K562 (cell line): ENCODE data around the gene METTL6. TPM values are rescaled to one million over a fixed set of nuclear protein-coding genes. Genes with fewer than 3 reads are reported as not detected.

ENCODE experiments used
- CBX3 ChIP-seq, 2 experiments: IDR thresholded peaks; 1 replicate in 1 of 2; 2 replicates in 1 of 2; pipeline ENCODE4 v1.6.1; 2012; ENCODE audit warnings: inconsistent platforms in 2 of 2, low read length in 2 of 2, borderline replicate concordance in 1 of 2, control low read depth in 1 of 2
- CEBPB ChIP-seq: fragments of 450-650 bp; IDR thresholded peaks from 2 replicates; pipeline ENCODE4 v1.6.1; 2016; ENCODE audit warnings: missing genetic modification characterization, missing compliant biosample characterization
- EHMT2 ChIP-seq: fragments of 450-650 bp; IDR thresholded peaks from 2 replicates; pipeline ENCODE4 v1.6.1; 2018; ENCODE audit warnings: antibody characterized with exemption
- EP400 ChIP-seq: fragments of 450-650 bp; IDR thresholded peaks from 2 replicates; pipeline ENCODE4 v1.6.1; 2017; ENCODE audit warnings: antibody characterized with exemption, mild to moderate bottlenecking, moderate library complexity
- FOXP1 ChIP-seq: sonication (generic); formaldehyde crosslinking; IDR thresholded peaks from 2 replicates; pipeline ENCODE4 v1.8.0; 2022; ENCODE audit warnings: mild to moderate bottlenecking, missing genetic modification reagents
- MEF2A ChIP-seq: IDR thresholded peaks from 2 replicates; pipeline ENCODE4 v1.6.1; 2011; ENCODE audit warnings: low read depth, mild to moderate bottlenecking, low read length, moderate library complexity; ENCODE audit not compliant: control insufficient read depth
- MTA2 ChIP-seq: fragments of 450-650 bp; IDR thresholded peaks from 2 replicates; pipeline ENCODE4 v1.6.1; 2016; ENCODE audit warnings: low read depth
- NEUROD1 ChIP-seq: fragments of 150-350 bp; IDR thresholded peaks from 2 replicates; pipeline ENCODE4 v1.6.1; 2014; ENCODE audit warnings: borderline replicate concordance, low read length, low read depth; ENCODE audit not compliant: partially characterized antibody
- NFXL1 ChIP-seq: fragments of 450-650 bp; formaldehyde crosslinking; IDR thresholded peaks from 2 replicates; pipeline ENCODE4 v1.4.0; 2021; ENCODE audit warnings: mild to moderate bottlenecking
- SMARCA5 ChIP-seq: fragments of 450-650 bp; IDR thresholded peaks from 2 replicates; pipeline ENCODE4 v1.6.1; 2016
- SP1 ChIP-seq: sonication (generic); formaldehyde crosslinking; IDR thresholded peaks from 2 replicates; pipeline ENCODE4 v1.8.1; 2022; ENCODE audit warnings: mild to moderate bottlenecking, missing genetic modification reagents
- ZNF41 ChIP-seq: fragments of 250-450 bp; sonication (Bioruptor Pico); conservative IDR thresholded peaks from 2 replicates; pipeline ENCODE4 v1.4.0; 2020; ENCODE audit warnings: mild to moderate bottlenecking
- polyA plus RNA-seq, 8 experiments: library from polyadenylated mRNA; depleted of rRNA in 4 of 8; stranded (reverse) in 5 of 8; unstranded in 3 of 8; fragments of >200 nt; fragmentation: Nextera tagmentation in 2 of 8; fragmentation: Illumina TruSeq in 1 of 8; extraction: Ambion mirVana in 2 of 8; extraction: Trizol in 1 of 8; gene quantifications; 2 replicates each; pipeline versions ENCODE4 v1.2.1 to v1.2.3, GENCODE V29; 2011 to 2014; ENCODE audit warnings: inconsistent platforms in 1 of 8, missing spikeins in 1 of 8
- total RNA-seq, 7 experiments: library from RNA; depleted of rRNA in 6 of 7; stranded (reverse); fragments of >200 nt in 6 of 7; fragmentation: Illumina TruSeq in 2 of 7; extraction: Trizol in 2 of 7; gene quantifications; 2 replicates each; pipeline versions ENCODE4 v1.2.1 to v1.2.3, GENCODE V29; 2011 to 2021; ENCODE audit warnings: low replicate concordance in 1 of 7
- TF ChIP-seq, protein P1 (sequence below): sonication (generic); formaldehyde crosslinking; IDR thresholded peaks from 2 replicates; pipeline ENCODE4 v1.8.0; 2022; ENCODE audit warnings: mild to moderate bottlenecking, missing genetic modification reagents
- TF ChIP-seq, protein P2 (sequence below): fragments of 250-450 bp; sonication (Bioruptor Pico); IDR thresholded peaks from 2 replicates; pipeline ENCODE4 v1.4.0; 2020; ENCODE audit warnings: mild to moderate bottlenecking, moderate library complexity
- TF ChIP-seq, protein P3 (sequence below): fragments of 250-450 bp; sonication (Bioruptor Pico); IDR thresholded peaks from 2 replicates; pipeline ENCODE4 v1.4.0; 2020
- TF ChIP-seq, protein P4 (sequence below): sonication (generic); formaldehyde crosslinking; IDR thresholded peaks from 2 replicates; pipeline ENCODE4 v1.8.1; 2023; ENCODE audit warnings: mild to moderate bottlenecking, missing genetic modification reagents

METTL6 gene
- total and polyA plus RNA-seq, 9 of the 15 experiments (the other 6 are each of a cell fraction or from before 2014, with no cell fraction given), result 18.8 to 61.5 (median 33.9) TPM

DNA sequence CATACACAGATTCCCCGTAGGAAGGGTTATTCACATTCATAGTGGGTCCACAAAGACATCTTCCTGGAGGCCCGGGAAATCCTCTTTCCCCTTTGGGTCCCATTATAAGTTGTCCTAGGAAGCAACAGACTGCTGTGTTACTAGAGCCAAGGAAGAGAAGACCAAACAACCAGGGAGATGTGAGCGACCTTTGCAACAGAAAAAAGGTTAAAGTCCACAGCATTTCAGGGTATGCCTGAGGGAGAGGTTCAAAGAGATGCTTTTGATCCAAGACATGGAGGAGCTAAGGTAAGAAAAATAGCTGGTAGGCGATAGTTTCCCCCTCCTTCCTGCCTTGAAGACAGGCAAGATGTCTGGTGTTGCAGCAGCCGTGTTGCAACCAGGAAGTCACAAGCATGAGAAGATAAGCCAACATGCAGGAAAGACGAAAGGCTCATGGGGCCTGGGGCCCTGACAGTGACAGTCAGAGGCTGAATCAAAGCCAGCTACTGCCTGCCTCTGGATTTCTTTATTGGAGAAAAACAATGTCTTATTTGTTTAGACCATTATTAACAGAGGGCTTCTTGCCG lies 31.0 kb upstream of the METTL6 start (continued):
- TF ChIP-seq, protein P1, sequence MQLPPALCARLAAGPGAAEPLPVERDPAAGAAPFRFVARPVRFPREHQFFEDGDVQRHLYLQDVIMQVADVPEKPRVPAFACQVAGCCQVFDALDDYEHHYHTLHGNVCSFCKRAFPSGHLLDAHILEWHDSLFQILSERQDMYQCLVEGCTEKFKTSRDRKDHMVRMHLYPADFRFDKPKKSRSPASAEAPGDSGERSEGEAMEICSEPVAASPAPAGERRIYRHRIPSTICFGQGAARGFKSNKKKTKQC (CRISPR knock-in tag), result no peak
- TF ChIP-seq, protein P2, sequence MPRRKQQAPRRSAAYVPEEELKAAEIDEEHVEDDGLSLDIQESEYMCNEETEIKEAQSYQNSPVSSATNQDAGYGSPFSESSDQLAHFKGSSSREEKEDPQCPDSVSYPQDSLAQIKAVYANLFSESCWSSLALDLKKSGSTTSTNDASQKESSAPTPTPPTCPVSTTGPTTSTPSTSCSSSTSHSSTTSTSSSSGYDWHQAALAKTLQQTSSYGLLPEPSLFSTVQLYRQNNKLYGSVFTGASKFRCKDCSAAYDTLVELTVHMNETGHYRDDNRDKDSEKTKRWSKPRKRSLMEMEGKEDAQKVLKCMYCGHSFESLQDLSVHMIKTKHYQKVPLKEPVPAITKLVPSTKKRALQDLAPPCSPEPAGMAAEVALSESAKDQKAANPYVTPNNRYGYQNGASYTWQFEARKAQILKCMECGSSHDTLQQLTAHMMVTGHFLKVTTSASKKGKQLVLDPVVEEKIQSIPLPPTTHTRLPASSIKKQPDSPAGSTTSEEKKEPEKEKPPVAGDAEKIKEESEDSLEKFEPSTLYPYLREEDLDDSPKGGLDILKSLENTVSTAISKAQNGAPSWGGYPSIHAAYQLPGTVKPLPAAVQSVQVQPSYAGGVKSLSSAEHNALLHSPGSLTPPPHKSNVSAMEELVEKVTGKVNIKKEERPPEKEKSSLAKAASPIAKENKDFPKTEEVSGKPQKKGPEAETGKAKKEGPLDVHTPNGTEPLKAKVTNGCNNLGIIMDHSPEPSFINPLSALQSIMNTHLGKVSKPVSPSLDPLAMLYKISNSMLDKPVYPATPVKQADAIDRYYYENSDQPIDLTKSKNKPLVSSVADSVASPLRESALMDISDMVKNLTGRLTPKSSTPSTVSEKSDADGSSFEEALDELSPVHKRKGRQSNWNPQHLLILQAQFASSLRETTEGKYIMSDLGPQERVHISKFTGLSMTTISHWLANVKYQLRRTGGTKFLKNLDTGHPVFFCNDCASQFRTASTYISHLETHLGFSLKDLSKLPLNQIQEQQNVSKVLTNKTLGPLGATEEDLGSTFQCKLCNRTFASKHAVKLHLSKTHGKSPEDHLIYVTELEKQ (CRISPR knock-in tag), result no peak
- TF ChIP-seq NFXL1 (no peak), SMARCA5 (peak; percentile 66), FOXP1 (no peak), NEUROD1 (no peak), EP400 (no peak), SP1 (CRISPR knock-in tag) (no peak), ZNF41 (no peak), MEF2A (no peak), EHMT2 (peak; percentile 55), CEBPB (tag) (peak; percentile 60), MTA2 (no peak), CBX3 (IDR thresholded peaks at IDR 0.05; ENCODE audit: borderline replicate concordance in 1 of 2, low read length in 2 of 2) (peak in 1 of 2 experiments; percentile 87; a peak in 2 of 3 replicates)
- TF ChIP-seq, protein P3, sequence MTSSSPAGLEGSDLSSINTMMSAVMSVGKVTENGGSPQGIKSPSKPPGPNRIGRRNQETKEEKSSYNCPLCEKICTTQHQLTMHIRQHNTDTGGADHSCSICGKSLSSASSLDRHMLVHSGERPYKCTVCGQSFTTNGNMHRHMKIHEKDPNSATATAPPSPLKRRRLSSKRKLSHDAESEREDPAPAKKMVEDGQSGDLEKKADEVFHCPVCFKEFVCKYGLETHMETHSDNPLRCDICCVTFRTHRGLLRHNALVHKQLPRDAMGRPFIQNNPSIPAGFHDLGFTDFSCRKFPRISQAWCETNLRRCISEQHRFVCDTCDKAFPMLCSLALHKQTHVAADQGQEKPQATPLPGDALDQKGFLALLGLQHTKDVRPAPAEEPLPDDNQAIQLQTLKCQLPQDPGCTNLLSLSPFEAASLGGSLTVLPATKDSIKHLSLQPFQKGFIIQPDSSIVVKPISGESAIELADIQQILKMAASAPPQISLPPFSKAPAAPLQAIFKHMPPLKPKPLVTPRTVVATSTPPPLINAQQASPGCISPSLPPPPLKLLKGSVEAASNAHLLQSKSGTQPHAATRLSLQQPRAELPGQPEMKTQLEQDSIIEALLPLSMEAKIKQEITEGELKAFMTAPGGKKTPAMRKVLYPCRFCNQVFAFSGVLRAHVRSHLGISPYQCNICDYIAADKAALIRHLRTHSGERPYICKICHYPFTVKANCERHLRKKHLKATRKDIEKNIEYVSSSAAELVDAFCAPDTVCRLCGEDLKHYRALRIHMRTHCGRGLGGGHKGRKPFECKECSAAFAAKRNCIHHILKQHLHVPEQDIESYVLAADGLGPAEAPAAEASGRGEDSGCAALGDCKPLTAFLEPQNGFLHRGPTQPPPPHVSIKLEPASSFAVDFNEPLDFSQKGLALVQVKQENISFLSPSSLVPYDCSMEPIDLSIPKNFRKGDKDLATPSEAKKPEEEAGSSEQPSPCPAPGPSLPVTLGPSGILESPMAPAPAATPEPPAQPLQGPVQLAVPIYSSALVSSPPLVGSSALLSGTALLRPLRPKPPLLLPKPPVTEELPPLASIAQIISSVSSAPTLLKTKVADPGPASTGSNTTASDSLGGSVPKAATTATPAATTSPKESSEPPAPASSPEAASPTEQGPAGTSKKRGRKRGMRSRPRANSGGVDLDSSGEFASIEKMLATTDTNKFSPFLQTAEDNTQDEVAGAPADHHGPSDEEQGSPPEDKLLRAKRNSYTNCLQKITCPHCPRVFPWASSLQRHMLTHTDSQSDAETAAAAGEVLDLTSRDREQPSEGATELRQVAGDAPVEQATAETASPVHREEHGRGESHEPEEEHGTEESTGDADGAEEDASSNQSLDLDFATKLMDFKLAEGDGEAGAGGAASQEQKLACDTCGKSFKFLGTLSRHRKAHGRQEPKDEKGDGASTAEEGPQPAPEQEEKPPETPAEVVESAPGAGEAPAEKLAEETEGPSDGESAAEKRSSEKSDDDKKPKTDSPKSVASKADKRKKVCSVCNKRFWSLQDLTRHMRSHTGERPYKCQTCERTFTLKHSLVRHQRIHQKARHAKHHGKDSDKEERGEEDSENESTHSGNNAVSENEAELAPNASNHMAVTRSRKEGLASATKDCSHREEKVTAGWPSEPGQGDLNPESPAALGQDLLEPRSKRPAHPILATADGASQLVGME, result no peak
- TF ChIP-seq, protein P4, sequence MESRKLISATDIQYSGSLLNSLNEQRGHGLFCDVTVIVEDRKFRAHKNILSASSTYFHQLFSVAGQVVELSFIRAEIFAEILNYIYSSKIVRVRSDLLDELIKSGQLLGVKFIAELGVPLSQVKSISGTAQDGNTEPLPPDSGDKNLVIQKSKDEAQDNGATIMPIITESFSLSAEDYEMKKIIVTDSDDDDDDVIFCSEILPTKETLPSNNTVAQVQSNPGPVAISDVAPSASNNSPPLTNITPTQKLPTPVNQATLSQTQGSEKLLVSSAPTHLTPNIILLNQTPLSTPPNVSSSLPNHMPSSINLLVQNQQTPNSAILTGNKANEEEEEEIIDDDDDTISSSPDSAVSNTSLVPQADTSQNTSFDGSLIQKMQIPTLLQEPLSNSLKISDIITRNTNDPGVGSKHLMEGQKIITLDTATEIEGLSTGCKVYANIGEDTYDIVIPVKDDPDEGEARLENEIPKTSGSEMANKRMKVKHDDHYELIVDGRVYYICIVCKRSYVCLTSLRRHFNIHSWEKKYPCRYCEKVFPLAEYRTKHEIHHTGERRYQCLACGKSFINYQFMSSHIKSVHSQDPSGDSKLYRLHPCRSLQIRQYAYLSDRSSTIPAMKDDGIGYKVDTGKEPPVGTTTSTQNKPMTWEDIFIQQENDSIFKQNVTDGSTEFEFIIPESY, result no peak
